Activated naive CD4-positive, alpha-beta T cell treated with anti-CD3 and anti-CD28 coated beads for 36 hours (primary cell): Measurements from ENCODE around the gene ELF4. TPM values are rescaled to one million over a fixed set of nuclear protein-coding genes. Genes with fewer than 3 reads are reported as not detected.

Experiments
- CTCF ChIA-PET: fragments of 350-600 bp; sonication (Branson Sonifier 250); formaldehyde crosslinking; loops from one replicate; lab custom pipeline; 2021; ENCODE audit warnings: antibody characterized with exemption; lab: Charles Lee
- DNase-seq: peaks from one replicate; pipeline ENCODE4 v3.0.0-alpha.2; 2020
- H3K27ac Mint-ChIP-seq: one replicate; pipeline ENCODE4 v1.8.0; 2021; ENCODE audit warnings: mild to moderate bottlenecking, mixed read lengths
- H3K27me3 Mint-ChIP-seq: one replicate; pipeline ENCODE4 v1.8.0; 2021; ENCODE audit warnings: low read depth, mixed read lengths
- H3K36me3 Mint-ChIP-seq: one replicate; pipeline ENCODE4 v1.8.0; 2021; ENCODE audit warnings: low read depth, mixed read lengths
- H3K4me1 Mint-ChIP-seq: one replicate; pipeline ENCODE4 v1.8.0; 2021; ENCODE audit warnings: low read depth, mixed read lengths
- H3K4me3 Mint-ChIP-seq: one replicate; pipeline ENCODE4 v1.8.0; 2021; ENCODE audit warnings: mild to moderate bottlenecking, moderate library complexity, mixed read lengths
- H3K9me3 Mint-ChIP-seq: one replicate; pipeline ENCODE4 v1.8.0; 2021; ENCODE audit warnings: mixed read lengths
- intact Hi-C: fragments of 100-400 bp; cut with micrococcal nuclease; formaldehyde crosslinking; loops from one replicate; pipeline ENCODE4 v1.15.1; 2023
- total RNA-seq, 2 experiments: library from RNA; stranded (reverse); gene quantifications; one replicate each; pipeline ENCODE4 v1.2.3, GENCODE V29; 2021

ELF4 gene
- total RNA-seq, 2 experiments from 2014 or later: 15.8 to 16.5 TPM

GRCh38 chrX:130027569-130027968 is 82.7 kb downstream of the ELF4 start:
- Mint-ChIP-seq H3K9me3 (no peaks in the 10 kb centered on the region), H3K27ac (no peak overlapping the region), H3K27me3 (no peaks in the 10 kb centered on the region), H3K4me3 (no peak overlapping the region), H3K36me3 (peaks cover 9% of the 10 kb centered on the region), H3K4me1 (peaks cover 12% of the 10 kb centered on the region)
- no peak for DNase-seq
- intact Hi-C loops: no loop called here
- CTCF ChIA-PET: interaction anchor here (0.7 to 6.7 kb wide), 15 partner anchors 12 to 418 kb away, joined by 3 to 56 read pairs (median 3); no protein-coding TSS in a partner anchor

- no peak for DNase-seq
- no peaks in the 10 kb centered on the region for H3K27me3 Mint-ChIP-seq
- CTCF ChIA-PET: interaction anchor here (2.0 to 6.7 kb wide), 2 partner anchors 36 to 99 kb away, joined by 6 to 56 read pairs; no protein-coding TSS in a partner anchor
- no peak overlapping the region for H3K4me3 Mint-ChIP-seq
- no peak overlapping the region for H3K27ac Mint-ChIP-seq
- intact Hi-C loops: loop anchor here (2.0 kb wide), 1 partner anchor 36 kb away; no protein-coding TSS in a partner anchor
- H3K36me3 Mint-ChIP-seq: peaks cover 7% of the 10 kb centered on the region
- peaks cover 12% of the 10 kb centered on the region for H3K4me1 Mint-ChIP-seq
- no peaks in the 10 kb centered on the region for H3K9me3 Mint-ChIP-seq
Observed at GRCh38 chrX:130025256-130025655, 85.0 kb downstream of the ELF4 start.

- peaks cover 12% of the 10 kb centered on the region for H3K4me1 Mint-ChIP-seq
- peaks cover 7% of the 10 kb centered on the region for H3K36me3 Mint-ChIP-seq
- H3K9me3 Mint-ChIP-seq: no peaks in the 10 kb centered on the region
- no peaks in the 10 kb centered on the region for H3K27me3 Mint-ChIP-seq
- intact Hi-C loops: loop anchor here (1.0 to 2.0 kb wide), 5 partner anchors 37 to 99 kb away; partner anchors contain the start of gene BCORL1
- peak overlapping the region; percentile 48 for H3K4me3 Mint-ChIP-seq
- DNase-seq: peak; percentile 92
- CTCF ChIA-PET: interaction anchor here (0.5 to 6.7 kb wide), 8 partner anchors 14 to 412 kb away, joined by 3 to 56 read pairs (median 4); no protein-coding TSS in a partner anchor
- peak overlapping the region; percentile 77 for H3K27ac Mint-ChIP-seq
Observed at GRCh38 chrX:130024127-130024526, 86.2 kb downstream of the ELF4 start.

- no peak overlapping the region for H3K27ac Mint-ChIP-seq
- no peaks in the 10 kb centered on the region for H3K9me3 Mint-ChIP-seq
- H3K36me3 Mint-ChIP-seq: peaks cover 3% of the 10 kb centered on the region
- no peak for DNase-seq
- no peak overlapping the region for H3K4me3 Mint-ChIP-seq
- CTCF ChIA-PET: interaction anchor here (2.8 kb wide), 1 partner anchor 95 kb away, joined by 8 read pairs; no protein-coding TSS in a partner anchor
- peaks cover 12% of the 10 kb centered on the region for H3K4me1 Mint-ChIP-seq
- no peaks in the 10 kb centered on the region for H3K27me3 Mint-ChIP-seq
- intact Hi-C loops: no loop called here
Observed at GRCh38 chrX:130020661-130021324, 89.5 kb downstream of the ELF4 start.

- intact Hi-C loops: no loop called here
- Mint-ChIP-seq H3K36me3 (peaks cover 2% of the 10 kb centered on the region), H3K27ac (no peak overlapping the region), H3K4me3 (no peak overlapping the region), H3K4me1 (no peaks in the 10 kb centered on the region), H3K27me3 (no peaks in the 10 kb centered on the region), H3K9me3 (no peaks in the 10 kb centered on the region)
- CTCF ChIA-PET: interaction anchor here (2.8 kb wide), 1 partner anchor 92 kb away, joined by 8 read pairs; no protein-coding TSS in a partner anchor
- DNase-seq: no peak
Observed at GRCh38 chrX:130018143-130018542, 92.2 kb downstream of the ELF4 start.

- Mint-ChIP-seq H3K36me3 (peaks cover 2% of the 10 kb centered on the region), H3K9me3 (no peaks in the 10 kb centered on the region), H3K27me3 (no peaks in the 10 kb centered on the region), H3K4me1 (no peaks in the 10 kb centered on the region), H3K27ac (no peak overlapping the region), H3K4me3 (no peak overlapping the region)
- intact Hi-C loops: no loop called here
- DNase-seq: no peak
- CTCF ChIA-PET: interaction anchor here (1.1 kb wide), 1 partner anchor 13 kb away, joined by 4 read pairs; no protein-coding TSS in a partner anchor
Observed at GRCh38 chrX:130015181-130015580, 95.1 kb downstream of the ELF4 start.

Other genes starting within 250 kb of the ELF4 start
- gene UTP14A, start 204.3 kb downstream of the ELF4 start, total RNA-seq: 10 to 100 TPM; 21.5 to 22.6 TPM
- gene BCORL1, start 127.9 kb downstream of the ELF4 start, total RNA-seq: 1 to 10 TPM; 3.6 to 4.1 TPM
- 10 to 100 TPM; 59.4 to 63.1 TPM for gene AIFM1, start 55.3 kb upstream of the ELF4 start, total RNA-seq
- 10 to 100 TPM; 11.3 to 15.1 TPM for gene RAB33A, start 61.5 kb upstream of the ELF4 start, total RNA-seq
- 1 to 10 TPM; 3.9 to 4.0 TPM for gene ZNF280C, start 158.4 kb upstream of the ELF4 start, total RNA-seq
- 1 to 10 TPM; 7.4 to 9.0 TPM for gene SLC25A14, start 229.4 kb upstream of the ELF4 start, total RNA-seq